ENCODE measurements around the gene SMIM44.
"Not testable (repeated sequence)": the region's sequence is repeated elsewhere in the genome, so short reads cannot be mapped to it uniquely, and the experiment has no call there.

The SMIM44 gene

DNA sequence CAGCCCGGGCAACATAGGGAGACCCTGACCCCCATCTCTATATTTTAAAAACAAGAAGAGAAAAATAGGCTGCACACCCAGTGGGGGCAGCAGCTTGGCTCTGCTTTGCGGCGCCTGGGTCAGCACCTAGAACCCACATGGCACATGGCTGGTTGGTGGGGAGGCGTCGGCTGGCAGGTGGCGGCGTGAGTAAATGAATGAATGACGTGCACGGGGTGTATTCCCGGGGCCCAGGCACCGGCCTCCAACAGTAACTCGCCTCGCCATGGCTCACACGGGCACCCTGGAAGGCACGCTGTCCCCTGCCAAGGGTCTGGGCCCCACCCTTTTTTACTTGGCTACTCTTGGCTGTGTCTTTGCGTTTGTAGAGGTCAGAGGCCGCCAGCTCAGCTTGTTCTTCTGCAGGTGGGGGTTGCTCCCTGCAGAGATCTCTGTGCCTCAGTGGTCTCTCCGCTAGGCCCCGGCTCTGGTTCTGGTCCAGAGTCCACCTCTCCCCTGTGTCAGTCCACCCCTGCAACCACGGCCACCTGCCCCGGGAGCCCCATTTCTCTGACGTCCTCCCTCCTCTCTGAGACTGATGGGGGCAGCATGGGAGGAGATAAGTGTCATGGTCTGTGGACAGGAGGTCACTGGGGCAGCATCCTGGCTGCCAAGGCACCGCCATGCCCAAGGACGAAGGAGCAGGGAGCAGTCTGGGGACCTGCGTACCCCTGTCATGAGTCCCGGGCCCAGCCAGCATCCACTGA, 28.4 kb upstream of the SMIM44 start:
- H3K27me3 ChIP-seq = no peaks in the 10 kb centered on the region
- H3K27ac ChIP-seq = no peak overlapping the region
- no peak for DNase-seq
- TF ChIP-seq, protein P1, sequence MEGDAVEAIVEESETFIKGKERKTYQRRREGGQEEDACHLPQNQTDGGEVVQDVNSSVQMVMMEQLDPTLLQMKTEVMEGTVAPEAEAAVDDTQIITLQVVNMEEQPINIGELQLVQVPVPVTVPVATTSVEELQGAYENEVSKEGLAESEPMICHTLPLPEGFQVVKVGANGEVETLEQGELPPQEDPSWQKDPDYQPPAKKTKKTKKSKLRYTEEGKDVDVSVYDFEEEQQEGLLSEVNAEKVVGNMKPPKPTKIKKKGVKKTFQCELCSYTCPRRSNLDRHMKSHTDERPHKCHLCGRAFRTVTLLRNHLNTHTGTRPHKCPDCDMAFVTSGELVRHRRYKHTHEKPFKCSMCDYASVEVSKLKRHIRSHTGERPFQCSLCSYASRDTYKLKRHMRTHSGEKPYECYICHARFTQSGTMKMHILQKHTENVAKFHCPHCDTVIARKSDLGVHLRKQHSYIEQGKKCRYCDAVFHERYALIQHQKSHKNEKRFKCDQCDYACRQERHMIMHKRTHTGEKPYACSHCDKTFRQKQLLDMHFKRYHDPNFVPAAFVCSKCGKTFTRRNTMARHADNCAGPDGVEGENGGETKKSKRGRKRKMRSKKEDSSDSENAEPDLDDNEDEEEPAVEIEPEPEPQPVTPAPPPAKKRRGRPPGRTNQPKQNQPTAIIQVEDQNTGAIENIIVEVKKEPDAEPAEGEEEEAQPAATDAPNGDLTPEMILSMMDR (IDR thresholded peaks at IDR 0.05) = no peak
- intact Hi-C loops (cut with DNase I; ENCODE audit: low total_unique reads) = loop anchor here (5.0 kb wide), 1 partner anchor 566 kb away; no protein-coding TSS in a partner anchor
- no peak overlapping the region for H3K4me3 ChIP-seq
- H3K4me1 ChIP-seq = peaks cover 0 to 51% (median 36%) of the 10 kb centered on the region in 4 donors
- peaks cover 0 to 28% (median 7%) of the 10 kb centered on the region in 3 donors for H3K36me3 ChIP-seq
- no peaks in the 10 kb centered on the region for H3K9me3 ChIP-seq

DNA sequence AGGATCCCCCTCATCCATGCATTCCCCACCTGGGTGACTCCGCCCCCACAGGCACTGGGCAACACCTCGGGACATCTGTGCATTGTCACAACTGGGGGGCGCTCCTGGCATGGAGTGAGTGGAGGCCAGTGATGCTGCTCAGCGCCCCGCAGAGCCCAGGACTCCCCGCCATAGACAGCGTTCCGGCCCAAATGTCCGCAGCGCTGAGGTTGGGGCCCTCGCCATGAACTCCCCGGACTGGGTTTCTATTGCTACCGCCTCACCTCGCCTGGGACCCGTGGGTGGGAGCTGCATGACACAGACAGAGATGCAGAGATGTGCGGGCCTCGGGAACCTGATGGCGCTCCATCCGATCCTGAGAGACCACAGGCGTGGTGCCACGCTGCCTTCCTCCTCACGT, 27.5 kb upstream of the SMIM44 start:
- intact Hi-C loops (cut with DNase I; ENCODE audit: low total_unique reads) = loop anchor here (5.0 kb wide), 1 partner anchor 567 kb away; no protein-coding TSS in a partner anchor
- Histone ChIP-seq H3K9me3 (no peaks in the 10 kb centered on the region), H3K27me3 (no peaks in the 10 kb centered on the region), H3K4me3 (no peak overlapping the region), H3K27ac (no peak overlapping the region), H3K36me3 (peaks cover 0 to 28% (median 7%) of the 10 kb centered on the region in 3 donors), H3K4me1 (peaks cover 0 to 43% (median 31%) of the 10 kb centered on the region in 4 donors)
- DNase-seq = no peak
- TF ChIP-seq, protein P1 (IDR thresholded peaks at IDR 0.05) = no peak

DNA sequence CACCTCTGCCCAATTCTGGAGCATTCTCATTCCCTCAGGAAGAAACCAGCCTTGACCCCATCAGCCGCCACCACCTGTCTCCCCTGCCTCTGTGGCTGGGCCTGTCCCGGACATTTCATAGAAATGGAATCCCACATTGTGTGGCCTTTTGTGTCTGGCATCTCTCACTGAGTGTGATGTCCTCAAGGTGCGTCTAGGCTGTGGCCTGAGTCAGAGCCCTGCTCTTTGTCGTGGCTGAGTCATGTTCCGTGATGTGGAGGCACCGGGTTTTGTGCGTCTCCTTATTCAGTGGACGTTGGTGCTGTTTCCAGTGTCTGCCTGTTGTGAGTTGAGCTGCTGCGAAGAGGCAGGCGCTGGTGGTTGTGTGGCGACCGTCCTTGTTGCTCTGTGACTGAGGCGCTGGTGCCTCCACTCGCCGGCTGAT, 26.3 kb upstream of the SMIM44 start:
- TF ChIP-seq, protein P1 (IDR thresholded peaks at IDR 0.05) = no peak
- no peak for DNase-seq

DNA sequence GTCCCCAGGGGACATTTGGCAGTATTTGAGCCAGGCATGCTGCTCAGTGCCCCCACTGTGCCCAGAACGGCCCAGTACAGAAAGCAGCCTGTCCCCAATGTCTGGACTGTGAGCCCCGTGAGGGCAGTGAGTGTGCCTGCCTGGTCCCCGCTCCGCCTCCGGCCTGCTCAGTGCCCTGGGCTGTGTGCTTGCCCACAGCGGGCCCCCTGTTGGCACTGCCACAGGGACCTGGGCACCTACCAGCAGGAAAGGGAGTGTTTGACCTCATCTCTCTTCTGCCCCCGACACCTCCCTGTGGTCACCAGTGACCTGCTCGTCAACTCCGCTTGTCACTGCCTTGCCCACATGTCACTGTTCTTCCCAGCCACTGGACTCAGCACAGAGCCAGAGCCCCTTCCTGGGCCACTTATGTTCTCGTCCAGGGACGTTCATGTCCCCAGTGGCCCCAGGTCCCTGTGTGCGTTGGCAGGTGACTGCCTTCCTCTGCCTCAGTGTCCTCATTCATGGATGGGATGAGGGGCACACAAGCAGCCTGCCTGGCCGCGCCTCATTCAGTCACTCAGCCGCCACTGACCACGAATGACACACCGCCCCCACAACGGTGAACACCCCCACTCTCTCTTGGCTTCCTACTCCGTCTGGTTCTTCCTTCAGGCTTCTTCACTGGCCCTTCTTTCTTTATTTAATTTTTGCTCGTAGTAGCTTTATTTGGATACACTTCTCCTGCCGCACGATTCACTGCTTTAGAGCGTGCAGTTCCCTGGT, 25.7 kb upstream of the SMIM44 start:
- Histone ChIP-seq H3K27me3 (no peaks in the 10 kb centered on the region), H3K4me3 (no peak overlapping the region), H3K9me3 (no peaks in the 10 kb centered on the region), H3K4me1 (peaks cover 0 to 52% (median 36%) of the 10 kb centered on the region in 4 donors), H3K36me3 (peaks cover 0 to 28% (median 7%) of the 10 kb centered on the region in 3 donors), H3K27ac (no peak overlapping the region)
- intact Hi-C loops (cut with DNase I; ENCODE audit: low total_unique reads) = no loop called here
- TF ChIP-seq, protein P1 (IDR thresholded peaks at IDR 0.05) = no peak
- no peak for DNase-seq

More for the DNA sequence above, 26.3 kb upstream of the SMIM44 start:
- intact Hi-C loops (cut with DNase I; ENCODE audit: low total_unique reads) = no loop called here
- no peaks in the 10 kb centered on the region for H3K9me3 ChIP-seq
- no peak overlapping the region for H3K4me3 ChIP-seq
- H3K36me3 ChIP-seq = peaks cover 0 to 28% (median 7%) of the 10 kb centered on the region in 3 donors
- no peaks in the 10 kb centered on the region for H3K27me3 ChIP-seq
- H3K27ac ChIP-seq = no peak overlapping the region
- H3K4me1 ChIP-seq = peaks cover 0 to 52% (median 36%) of the 10 kb centered on the region in 4 donors

DNA sequence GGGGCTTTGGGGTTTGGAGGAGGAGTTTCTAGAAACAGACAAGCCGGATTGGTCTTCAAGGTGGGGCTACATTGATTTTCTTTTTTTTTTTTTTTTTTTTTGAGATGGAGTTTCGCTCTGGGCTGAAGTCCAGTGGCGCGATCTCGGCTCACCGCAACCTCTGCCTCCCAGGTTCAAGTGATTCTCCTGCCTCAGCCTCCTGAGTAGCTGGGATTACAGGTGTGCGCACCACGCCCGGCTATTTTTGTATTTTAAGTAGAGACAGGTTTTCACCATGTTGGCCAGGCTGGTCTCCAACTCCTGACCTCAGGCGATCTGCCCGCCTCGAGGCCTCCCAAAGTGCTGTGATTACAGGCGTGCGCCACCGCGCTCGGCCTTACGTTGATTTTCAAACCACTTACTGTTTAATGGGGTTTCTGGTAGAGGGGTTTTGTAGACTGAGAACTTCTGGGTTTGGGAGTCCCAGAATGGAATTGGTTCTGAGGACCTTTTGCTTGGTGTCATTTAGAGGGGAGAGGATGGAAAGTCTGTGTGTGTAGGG, 24.9 kb upstream of the SMIM44 start:
- Histone ChIP-seq H3K4me1 (peaks cover 0 to 47% (median 35%) of the 10 kb centered on the region in 4 donors), H3K27ac (peak overlapping the region in 1 of 2 donors; percentile 83), H3K36me3 (peaks cover 0 to 28% (median 7%) of the 10 kb centered on the region in 3 donors), H3K4me3 (peak overlapping the region; percentile 96 to 100)
- intact Hi-C loops (cut with DNase I; ENCODE audit: low total_unique reads); H3K9me3 ChIP-seq; DNase-seq; H3K27me3 ChIP-seq: not testable (repeated sequence)

All from tibial artery (tissue), 4 donors.